IMR-90 (cell line): ENCODE data around the gene RPP21. TPM values are rescaled to one million over a fixed set of nuclear protein-coding genes. Genes with fewer than 3 reads are reported as not detected.
A peak's percentile ranks its signal among the peaks of the same experiment; 100 is the strongest.

Source experiments
- ATAC-seq: fragments of 200-7000 bp; cut with Tn5 transposase; 2 replicates; pipeline ENCODE4 v1.9.1; 2020; ENCODE audit warnings: low read depth, mild to moderate bottlenecking, moderate library complexity
- BruUV-seq: library from RNA; stranded (reverse); fragments of 400-500 nt; replicated peaks from 2 replicates; lab custom pipeline; 2021; lab: Mats Ljungman, UMichigan
- CTCF ChIA-PET: fragments of 300-600 bp; formaldehyde crosslinking; extraction: SDS; loops from one replicate; lab custom pipeline; 2021; ENCODE audit warnings: antibody characterized with exemption; lab: Yijun Ruan, JAX
- POLR2A ChIA-PET: fragments of 300-600 bp; sonication (Branson Sonifier 250); formaldehyde crosslinking; loops from one replicate; lab custom pipeline; 2022; ENCODE audit warnings: antibody characterized with exemption; ENCODE audit not compliant: unreplicated experiment; lab: Charles Lee
- DNase-seq: peaks from one replicate; pipeline ENCODE4 v3.0.0; 2013
- H2AFZ ChIP-seq: replicated peaks from 2 replicates; pipeline ENCODE3; 2013; ENCODE audit warnings: low read length, mild to moderate bottlenecking; ENCODE audit not compliant: poor library complexity
- H2AK5ac ChIP-seq: 2 replicates; pipeline ENCODE4 v1.6.1; 2013; ENCODE audit warnings: low read depth, low read length, inconsistent platforms
- H2AK9ac ChIP-seq: replicated peaks from 2 replicates; pipeline ENCODE3; 2013; ENCODE audit warnings: mild to moderate bottlenecking, low read depth, low read length, moderate library complexity; ENCODE audit not compliant: poor library complexity
- H2BK120ac ChIP-seq: 2 replicates; pipeline ENCODE4 v1.6.1; 2013; ENCODE audit warnings: low read depth, low read length, inconsistent platforms
- H2BK15ac ChIP-seq: 3 replicates; pipeline ENCODE4 v1.6.1; 2013; ENCODE audit warnings: low read depth, low read length, inconsistent platforms
- H2BK20ac ChIP-seq: 2 replicates; pipeline ENCODE4 v1.6.1; 2013; ENCODE audit warnings: low read depth, mild to moderate bottlenecking, inconsistent platforms, low read length, moderate library complexity
- H2BK5ac ChIP-seq: 2 replicates; pipeline ENCODE4 v1.6.1; 2013; ENCODE audit warnings: mild to moderate bottlenecking, low read depth, low read length, inconsistent platforms; ENCODE audit not compliant: poor library complexity, severe bottlenecking
- H3K14ac ChIP-seq: replicated peaks from 2 replicates; pipeline ENCODE4 v1.6.1; 2013; ENCODE audit warnings: low read depth, low read length, inconsistent platforms
- H3K18ac ChIP-seq: 2 replicates; pipeline ENCODE4 v1.6.1; 2013; ENCODE audit warnings: low read depth, low read length, control low read depth
- H3K23ac ChIP-seq: 2 replicates; pipeline ENCODE4 v1.6.1; 2013; ENCODE audit warnings: low read depth, low read length, inconsistent platforms
- H3K27ac ChIP-seq: 2 replicates; pipeline ENCODE4 v1.5.1; 2013; ENCODE audit warnings: mild to moderate bottlenecking, control low read depth, low read length; ENCODE audit not compliant: insufficient read depth
- H3K27me3 ChIP-seq: 2 replicates; pipeline ENCODE4 v1.6.1; 2013; ENCODE audit warnings: low read length; ENCODE audit not compliant: control insufficient read depth, insufficient read depth
- H3K36me3 ChIP-seq: 2 replicates; pipeline ENCODE4 v1.6.1; 2013; ENCODE audit warnings: low read length, mixed read lengths; ENCODE audit not compliant: control insufficient read depth, insufficient read depth
- H3K4ac ChIP-seq: 2 replicates; pipeline ENCODE4 v1.6.1; 2013; ENCODE audit warnings: low read depth, low read length, inconsistent platforms
- H3K4me1 ChIP-seq: 2 replicates; pipeline ENCODE4 v1.6.1; 2013; ENCODE audit warnings: low read length, mixed read lengths; ENCODE audit not compliant: control insufficient read depth, insufficient read depth
- H3K4me2 ChIP-seq: 2 replicates; pipeline ENCODE4 v1.6.1; 2013; ENCODE audit warnings: low read depth, mild to moderate bottlenecking, control low read depth, low read length, moderate library complexity
- H3K4me3 ChIP-seq: 2 replicates; pipeline ENCODE4 v1.5.1; 2013; ENCODE audit warnings: low read depth, mild to moderate bottlenecking, control low read depth, low read length, moderate library complexity; ENCODE audit not compliant: insufficient read depth
- H3K56ac ChIP-seq: 2 replicates; pipeline ENCODE4 v1.6.1; 2013; ENCODE audit warnings: low read length, inconsistent platforms; ENCODE audit not compliant: insufficient read depth; ENCODE audit errors: extremely low read depth
- H3K79me1 ChIP-seq, 2 experiments: 2 replicates each; pipeline ENCODE4 v1.6.1; 2013; ENCODE audit warnings: low read length in 2 of 2, inconsistent platforms in 1 of 2, low read depth in 1 of 2
- H3K9ac ChIP-seq: 2 replicates; pipeline ENCODE4 v1.6.1; 2013; ENCODE audit warnings: low read depth, low read length, control low read depth
- H3K9me1 ChIP-seq: 2 replicates; pipeline ENCODE4 v1.6.1; 2013; ENCODE audit warnings: low read length, inconsistent platforms; ENCODE audit not compliant: insufficient read depth
- H3K9me3 ChIP-seq: 2 replicates; pipeline ENCODE4 v1.6.1; 2013; ENCODE audit warnings: low read length; ENCODE audit not compliant: control insufficient read depth, insufficient read depth
- H4K20me1 ChIP-seq: 2 replicates; pipeline ENCODE4 v1.6.1; 2013; ENCODE audit warnings: low read length, inconsistent platforms; ENCODE audit not compliant: insufficient read depth
- H4K5ac ChIP-seq: 2 replicates; pipeline ENCODE4 v1.6.1; 2013; ENCODE audit warnings: mild to moderate bottlenecking, low read depth, low read length, control low read depth
- H4K8ac ChIP-seq, 2 experiments: 2 replicates each; pipeline ENCODE4 v1.6.1; 2013; ENCODE audit warnings: low read depth in 2 of 2, low read length in 2 of 2, control low read depth in 1 of 2, inconsistent platforms in 1 of 2
- H4K91ac ChIP-seq: 2 replicates; pipeline ENCODE4 v1.6.1; 2013; ENCODE audit warnings: low read depth, low read length, inconsistent platforms; ENCODE audit not compliant: insufficient read depth
- BHLHE40 ChIP-seq: fragments of 150-350 bp; IDR thresholded peaks from 2 replicates; pipeline ENCODE4 v1.6.1; 2016; ENCODE audit warnings: mild to moderate bottlenecking, low read depth, low read length
- CHD1 ChIP-seq: IDR thresholded peaks from 2 replicates; pipeline ENCODE4 v1.6.1; 2012; ENCODE audit warnings: low read depth, low read length, improper control_type of control experiment
- MAFK ChIP-seq: IDR thresholded peaks from 2 replicates; pipeline ENCODE4 v1.6.1; 2012; ENCODE audit warnings: low read depth, low read length, improper control_type of control experiment
- MAZ ChIP-seq: IDR thresholded peaks from 2 replicates; pipeline ENCODE4 v1.6.1; 2012; ENCODE audit warnings: low read depth, mild to moderate bottlenecking, low read length, improper control_type of control experiment, moderate library complexity, borderline replicate concordance
- MXI1 ChIP-seq: IDR thresholded peaks from 2 replicates; pipeline ENCODE4 v1.6.1; 2012; ENCODE audit warnings: low read depth, mild to moderate bottlenecking, low read length, moderate library complexity, borderline replicate concordance
- NFE2L2 ChIP-seq: fragments of 150-350 bp; IDR thresholded peaks from 2 replicates; pipeline ENCODE4 v1.6.1; 2016; ENCODE audit warnings: low read depth, mild to moderate bottlenecking, low read length
- SMC3 ChIP-seq: fragments of 150-350 bp; IDR thresholded peaks from 2 replicates; pipeline ENCODE4 v1.6.1; 2016; ENCODE audit warnings: low read depth, mild to moderate bottlenecking, antibody characterized with exemption, low read length, moderate library complexity
- USF2 ChIP-seq: fragments of 150-350 bp; IDR thresholded peaks from 2 replicates; pipeline ENCODE4 v1.6.1; 2017; ENCODE audit warnings: mild to moderate bottlenecking, antibody characterized with exemption, low read length, low read depth
- WGBS, 2 experiments: methylation state at CpG; one replicate each; pipeline versions ENCODE4 v1.1.5 to v1.1.7; 2013; ENCODE audit warnings: missing lambda C conversion rate in 2 of 2; ENCODE audit not compliant: insufficient read length in 1 of 2; ENCODE audit errors: extremely low coverage in 2 of 2; 5-methylcytosine and 5-hydroxymethylcytosine counted together
- dilution Hi-C: fragments of 300-500 bp; cut with HindIII; formaldehyde crosslinking; loops from one replicate; pipeline ENCODE4 v1.14.3; 2018; ENCODE audit warnings: low sequenced_read_pairs; ENCODE audit not compliant: unreplicated experiment
- in situ Hi-C: fragments of 300-500 bp; cut with MboI; formaldehyde crosslinking; loops from 3 replicates; pipeline ENCODE4 v1.14.3; 2019; ENCODE audit warnings: low sequenced_read_pairs, inconsistent platforms, mixed read lengths
- intact Hi-C: fragments of 100-400 bp; cut with micrococcal nuclease; formaldehyde crosslinking; loops from 2 replicates; pipeline ENCODE4 v1.10.0; 2022
- polyA plus RNA-seq, 3 experiments: library from polyadenylated mRNA; depleted of rRNA; stranded (reverse); fragments of >200 nt; gene quantifications; 2 replicates each; pipeline ENCODE4 v1.2.3, GENCODE V29; 2012; ENCODE audit warnings: low replicate concordance in 1 of 3
- total RNA-seq: library from RNA; depleted of rRNA; stranded (reverse); fragments of >200 nt; gene quantifications from 2 replicates; pipeline ENCODE4 v1.2.3, GENCODE V29; 2012

RPP21 gene
- total and polyA plus RNA-seq, 2 of the 4 experiments (the other 2 are of a cell fraction): 28.9 to 79.1 TPM

- 10% methylated on average over 5 of the region's 10 CpGs; no CpG with 5 or more reads in 1 of the 2 experiments for WGBS, 2 experiments
These were observed 19.6 kb upstream of the RPP21 start for GRCh38 chr6:30325150-30325872.

More at GRCh38 chr6:30325150-30325872, 19.6 kb upstream of the RPP21 start:
- TF ChIP-seq NFE2L2 (no peak), MAFK (no peak), MAZ (no peak), CHD1 (no peak; the same call in 1 of the 2 replicates), MXI1 (no peak), SMC3 (no peak), USF2 (no peak), BHLHE40 (no peak)
- Histone ChIP-seq H3K4ac (no peak overlapping the region; the same call in 1 of the 2 replicates), H2BK20ac (no peak overlapping the region), H4K5ac (no peak overlapping the region), H2AK9ac (peak overlapping the region; percentile 86), H3K4me1 (peaks cover 5% of the 10 kb centered on the region; the same call in 1 of the 2 replicates), H2AK5ac (peak overlapping the region; percentile 42; the same call in 1 of the 2 replicates), H2BK5ac (no peak overlapping the region), H3K56ac (0 out of 2 replicates have a peak overlapping the region, but pooled peaks have one; percentile 24), H3K18ac (no peak overlapping the region), H3K9me1 (peaks cover 7% of the 10 kb centered on the region), H3K4me2 (peak overlapping the region; percentile 84), H3K27ac (peak overlapping the region; percentile 96; the same call in 1 of the 2 replicates), H3K23ac (peak overlapping the region; percentile 66), H3K79me1 (peaks cover 19 to 41% of the 10 kb centered on the region in 2 experiments), H3K27me3 (no peaks in the 10 kb centered on the region), H4K91ac (no peak overlapping the region; the same call in 1 of the 2 replicates), H2AFZ (peak overlapping the region; percentile 96), H4K8ac (peak overlapping the region; percentile 97 to 98; a peak in 2 of 4 replicates), H3K9ac (peak overlapping the region; percentile 90), H2BK120ac (no peak overlapping the region), H3K36me3 (peaks cover 7% of the 10 kb centered on the region; the same call in 1 of the 2 replicates), H3K9me3 (no peaks in the 10 kb centered on the region), H4K20me1 (peaks cover 21% of the 10 kb centered on the region), H3K14ac (peak overlapping the region; percentile 15; the same call in 1 of the 2 replicates), H3K4me3 (peak overlapping the region; percentile 96), H2BK15ac (no peak overlapping the region)
- in situ Hi-C loops: no loop called here
- ATAC-seq (peak; percentile 48), DNase-seq (peak; percentile 49)
- ChIA-PET CTCF (interaction anchor here (2.5 kb wide), 1 partner anchor 106 kb away, joined by 9 read pairs; no protein-coding TSS in a partner anchor), POLR2A (no interaction called here)
- TSS peak; percentile 10 for BruUV-seq
- intact Hi-C loops: loop anchor here (1.0 to 5.0 kb wide), 2 partner anchors 68 to 106 kb away; no protein-coding TSS in a partner anchor
- dilution Hi-C loops: no loop called here
